GM19455 (cell line): ENCODE measurements around the gene PSMD6.

Source experiments
- ATAC-seq: cut with Tn5 transposase; IDR thresholded peaks from one replicate; pipeline ENCODE4 v1.9.1; 2021; ENCODE audit not compliant: unreplicated experiment

The PSMD6 gene

GRCh38 chr3:64011685-64012084 is 11.6 kb downstream of the PSMD6 start:
- no peak for ATAC-seq

GRCh38 chr3:64010199-64010598 is 13.1 kb downstream of the PSMD6 start:
- ATAC-seq: no peak

GRCh38 chr3:64009528-64009927 is 13.8 kb downstream of the PSMD6 start:
- ATAC-seq: no peak

GRCh38 chr3:64008487-64009351 is 14.6 kb downstream of the PSMD6 start:
- ATAC-seq: no peak

- no peak for ATAC-seq
These were observed 15.3 kb downstream of the PSMD6 start for GRCh38 chr3:64008017-64008416.

GRCh38 chr3:64003589-64003988 is 19.7 kb downstream of the PSMD6 start:
- no peak for ATAC-seq

- no peak for ATAC-seq
These were observed 21.1 kb downstream of the PSMD6 start for GRCh38 chr3:64002233-64002632.

GRCh38 chr3:64000453-64001055 is 22.7 kb downstream of the PSMD6 start:
- no peak for ATAC-seq

- no peak for ATAC-seq
These were observed 24.2 kb downstream of the PSMD6 start for GRCh38 chr3:63998852-63999754.

GRCh38 chr3:63995086-63995485 is 28.2 kb downstream of the PSMD6 start:
- no peak for ATAC-seq

- ATAC-seq: peak; percentile 70
These were observed 29.6 kb downstream of the PSMD6 start for GRCh38 chr3:63993653-63994079.

GRCh38 chr3:63992516-63993209 is 30.6 kb downstream of the PSMD6 start:
- ATAC-seq: no peak

GRCh38 chr3:63991666-63992065 is 31.6 kb downstream of the PSMD6 start:
- no peak for ATAC-seq

- no peak for ATAC-seq
These were observed 32.6 kb downstream of the PSMD6 start for GRCh38 chr3:63990733-63991132.

- no peak for ATAC-seq
These were observed 33.1 kb downstream of the PSMD6 start for GRCh38 chr3:63990204-63990603.

- ATAC-seq: no peak
These were observed 34.4 kb downstream of the PSMD6 start for GRCh38 chr3:63988943-63989342.

- no peak for ATAC-seq
These were observed 36.5 kb downstream of the PSMD6 start for GRCh38 chr3:63986831-63987230.

- ATAC-seq: no peak
These were observed 37.1 kb downstream of the PSMD6 start for GRCh38 chr3:63986146-63986545.

GRCh38 chr3:63984391-63984790 is 38.9 kb downstream of the PSMD6 start:
- ATAC-seq: no peak

GRCh38 chr3:63981980-63982379 is 41.3 kb downstream of the PSMD6 start:
- ATAC-seq: no peak
